C4-2B (cell line): Measurements from ENCODE around the gene COA1.

ENCODE experiments used
- CTCF ChIP-seq: fragments of 450-650 bp; conservative IDR thresholded peaks from 2 replicates; pipeline ENCODE4 v1.5.1; 2017; ENCODE audit warnings: mild to moderate bottlenecking
- ZFX ChIP-seq: fragments of 450-650 bp; IDR thresholded peaks from 2 replicates; pipeline ENCODE4 v1.6.1; 2017

- TF ChIP-seq CTCF: no peak
- TF ChIP-seq ZFX: no peak
Measured at GRCh38 chr7:43691611-43692010, 37.7 kb downstream of the COA1 start.
